ENCODE data around the gene DCLRE1C. TPM values are rescaled to one million over a fixed set of nuclear protein-coding genes. Genes with fewer than 3 reads are reported as not detected.
A peak's percentile ranks its signal among the peaks of the same experiment; 100 is the strongest.

DCLRE1C gene
- total and polyA plus RNA-seq, 2 of the 8 experiments (the other 6 are each of a cell fraction or from before 2014, with no cell fraction given), result 0.77 to 7.4 TPM

GRCh38 chr10:14959221-14960057, 5.5 kb upstream of the DCLRE1C start, which contains the start of gene MEIG1:
Gene MEIG1, plus strand, starts transcription at chr10:14959388. Its CDS starts 7,081 bp downstream, at chr10:14966469.
- Histone ChIP-seq H3K9ac (replicated peaks in 1 of 4; ENCODE audit: extremely low read depth in 1 of 4, low read depth in 3 of 4, low read length in 3 of 4) (peak within 1 kb of the TSS; percentile 48 to 76 (median 54); a peak in 6 of 7 replicates), H3K14ac (ENCODE audit: insufficient read length) (no peak within 1 kb of the TSS), H3K27ac (ENCODE audit: low read depth, low read length) (peak within 1 kb of the TSS; percentile 64; the same call in 1 of the 2 replicates), H2BK12ac (ENCODE audit: low read depth, low read length) (no peak within 1 kb of the TSS), H4K5ac (ENCODE audit: insufficient read length, low read depth, low read length) (peak within 1 kb of the TSS; percentile 37), H3K4me2 (ENCODE audit: insufficient read depth in 1 of 2, low read depth in 2 of 2, low read length in 2 of 2) (peak within 1 kb of the TSS; percentile 50 to 75), H4K91ac (replicated peaks; ENCODE audit: insufficient read length, low read length) (no peak within 1 kb of the TSS), H3K4me3 (ENCODE audit: extremely low read depth in 1 of 4, insufficient read depth in 2 of 4, low read depth in 3 of 4, low read length in 4 of 4) (peak within 1 kb of the TSS; percentile 71 to 87 (median 85)), H3K36me3 (ENCODE audit: control insufficient read depth in 2 of 4, insufficient read depth in 4 of 4, low read length in 3 of 4) (no peaks in the 10 kb centered on the region), H2AK5ac (ENCODE audit: low read depth, low read length) (no peak within 1 kb of the TSS), H3K4ac (replicated peaks; ENCODE audit: insufficient read length, low read depth, low read length) (no peak within 1 kb of the TSS), H2BK15ac (ENCODE audit: low read length) (no peak within 1 kb of the TSS), H4K8ac (ENCODE audit: extremely low read depth, insufficient read depth, low read length) (peak within 1 kb of the TSS; percentile 91), H3K9me3 (ENCODE audit: insufficient read depth in 2 of 2, low read depth in 1 of 2, low read length in 1 of 2) (no peaks in the 10 kb centered on the region; a peak in 1 of 4 replicates), H2BK20ac (ENCODE audit: low read length) (no peak within 1 kb of the TSS), H3K4me1 (replicated peaks in 1 of 4; ENCODE audit: control insufficient read depth in 3 of 4, insufficient read depth in 4 of 4, low read length in 3 of 4) (no peaks in the 10 kb centered on the region; a peak in 1 of 7 replicates), H4K20me1 (replicated peaks in 1 of 2; ENCODE audit: control insufficient read depth in 1 of 2, insufficient read depth in 2 of 2, low read length in 2 of 2) (no peaks in the 10 kb centered on the region), H3K56ac (replicated peaks; ENCODE audit: insufficient read length, low read depth, low read length) (no peak within 1 kb of the TSS), H3K23ac (ENCODE audit: insufficient read length) (no peak within 1 kb of the TSS), H3K79me1 (ENCODE audit: low read depth, low read length) (no peaks in the 10 kb centered on the region), H2BK120ac (replicated peaks; ENCODE audit: low read depth, low read length) (no peak within 1 kb of the TSS), H3K18ac (ENCODE audit: extremely low read depth, low read length) (peak within 1 kb of the TSS; percentile 42; the same call in 1 of the 2 replicates), H2AFZ (ENCODE audit: low read length) (peak within 1 kb of the TSS; percentile 62; the same call in 1 of the 2 replicates), H3K79me2 (ENCODE audit: control insufficient read depth in 1 of 2, insufficient read depth in 2 of 2, low read length in 2 of 2) (no peaks in the 10 kb centered on the region), H3K23me2 (ENCODE audit: low read depth, low read length) (no peaks in the 10 kb centered on the region), H2BK5ac (ENCODE audit: low read depth, low read length) (no peak within 1 kb of the TSS; the same call in 1 of the 2 replicates), H3K27me3 (replicated peaks in 1 of 4; ENCODE audit: control insufficient read depth in 3 of 4, extremely low read depth in 1 of 4, insufficient read depth in 3 of 4, low read length in 3 of 4) (peaks cover 1 to 21% (median 10%) of the 10 kb centered on the region in 4 experiments; a peak in 6 of 7 replicates)
- POLR2A ChIA-PET (ENCODE audit: partially characterized antibody), result interaction anchor here (0.5 to 1.6 kb wide), 7 partner anchors 9 to 360 kb away, joined by 3 to 5 read pairs (median 3); partner anchors contain the start of genes CDNF, HSPA14, MSANTD7 and SUV39H2
- CTCF ChIA-PET (ENCODE audit: partially characterized antibody), result interaction anchor here (0.6 to 4.7 kb wide), 6 partner anchors 12 to 461 kb away, joined by 3 to 24 read pairs (median 3); partner anchors contain the start of genes CDNF, HSPA14 and MSANTD7
- peak in 1 of 2 experiments; percentile 100 for DNase-seq (ENCODE audit: low read depth in 1 of 2, low spot score in 2 of 2)
- 3% methylated on average over 37 of the region's 60 CpGs; no CpG with 5 or more reads in 1 of the 2 experiments for WGBS, 2 experiments (ENCODE audit: extremely low coverage in 1 of 2, insufficient coverage in 1 of 2, insufficient read length in 1 of 2, insufficient replicate concordance in 2 of 2, low coverage in 1 of 2, low lambda C conversion rate in 2 of 2, missing lambda C conversion rate in 1 of 2)
- no peak for FAIRE-seq
- TF ChIP-seq RAD21 (IDR thresholded peaks at IDR 0.05 in 1 of 2, conservative IDR thresholded peaks at IDR 0.05 in 1 of 2; ENCODE audit: low read depth in 2 of 2, low read length in 2 of 2) (no peak), CREB1 (IDR thresholded peaks at IDR 0.05) (peak; percentile 44; the same call in 1 of the 2 replicates), MAFK (IDR thresholded peaks at IDR 0.05; ENCODE audit: low read depth, low read length) (no peak), ATF3 (IDR thresholded peaks at IDR 0.05; ENCODE audit: insufficient read depth, low read depth, low read length) (no peak), FOSL1 (IDR thresholded peaks at IDR 0.05; ENCODE audit: insufficient read depth, low read depth, low read length) (no peak), CBX8 (IDR thresholded peaks at IDR 0.05; ENCODE audit: borderline replicate concordance, low read depth, low read length) (no peak), PHF8 (conservative IDR thresholded peaks at IDR 0.05; ENCODE audit: low read depth, low read length) (peak; percentile 56), ZNF274 (IDR thresholded peaks at IDR 0.05; ENCODE audit: borderline replicate concordance, extremely low read depth, low read length) (no peak), E2F6 (IDR thresholded peaks at IDR 0.05) (no peak)

Data from H1 (cell line).